Stimulated activated CD4-positive, alpha-beta T cell treated with anti-CD3 and anti-CD28 coated beads, Interleukin-1b, Interleukin-23, amount 100 ng/mL, for 1 hour (primary cell): ENCODE measurements around the gene IL31RA.
"Not testable (repeated sequence)": the region's sequence is repeated elsewhere in the genome, so short reads cannot be mapped to it uniquely, and the experiment has no call there.

ENCODE experiments used
- DNase-seq, 2 donors: peaks; one replicate each; pipeline ENCODE4 v3.0.0-alpha.2; 2020; ENCODE audit warnings: low read depth in 2 of 2

IL31RA gene

DNA sequence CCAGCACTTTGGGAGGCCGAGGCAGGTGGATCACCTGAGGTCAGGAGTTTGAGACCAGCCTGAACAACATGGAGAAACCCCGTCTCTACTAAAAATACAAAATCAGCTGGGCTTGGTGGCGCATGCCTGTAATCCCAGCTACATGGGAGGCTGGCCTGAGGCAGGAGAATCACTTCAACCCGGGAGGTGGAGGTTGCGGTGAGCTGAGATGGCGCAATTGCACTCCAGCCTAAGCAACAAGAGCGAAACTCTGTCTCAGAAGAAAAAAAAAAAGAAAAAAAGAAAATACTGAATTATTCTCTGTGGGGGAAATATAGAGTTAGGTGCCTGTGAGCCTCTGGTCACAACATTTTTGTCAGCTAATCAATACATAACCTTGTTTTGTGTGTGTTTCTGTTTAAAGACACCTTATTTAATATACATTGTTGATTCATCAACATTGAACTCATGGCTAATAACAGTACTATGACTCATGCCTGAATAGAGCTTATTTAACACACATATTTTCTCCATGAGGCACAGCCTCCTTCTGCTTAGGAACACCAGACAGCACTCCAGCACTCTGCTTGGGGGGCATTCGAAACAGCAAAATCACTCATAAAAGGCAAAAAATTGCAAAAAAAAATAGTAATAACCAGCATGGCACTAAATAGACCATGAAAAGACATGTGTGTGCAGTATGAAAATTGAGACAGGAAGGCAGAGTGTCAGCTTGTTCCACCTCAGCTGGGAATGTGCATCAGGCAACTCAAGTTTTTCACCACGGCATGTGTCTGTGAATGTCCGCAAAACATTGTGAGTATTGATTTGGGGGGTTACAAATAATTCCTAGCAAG lies at the start of gene IL31RA:
IL31RA (plus strand) TSS at position 519 of the 836 bp plus-strand sequence; CDS start at position 733, 214 bp downstream.
- DNase-seq: no peak

DNA sequence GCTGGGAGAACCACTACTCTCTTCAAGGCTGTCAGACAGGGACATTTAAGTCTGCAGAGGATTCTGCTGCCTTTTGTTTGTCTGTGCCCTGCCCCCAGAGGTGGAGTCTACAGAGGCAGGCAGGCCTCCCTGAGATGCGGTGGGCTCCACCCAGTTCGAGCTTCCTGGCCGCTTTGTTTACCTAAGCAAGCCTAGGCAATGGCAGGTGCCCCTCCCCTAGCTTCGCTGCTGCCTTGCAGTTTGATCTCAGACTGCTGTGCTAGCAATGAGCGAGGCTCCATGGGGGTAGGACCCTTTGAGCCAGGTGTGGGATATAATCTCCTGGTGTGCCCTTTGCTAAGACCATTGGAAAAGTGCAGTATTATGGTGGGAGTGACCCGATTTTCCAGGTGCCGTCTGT lies 42.3 kb upstream of the IL31RA start:
- not testable (repeated sequence) for DNase-seq

DNA sequence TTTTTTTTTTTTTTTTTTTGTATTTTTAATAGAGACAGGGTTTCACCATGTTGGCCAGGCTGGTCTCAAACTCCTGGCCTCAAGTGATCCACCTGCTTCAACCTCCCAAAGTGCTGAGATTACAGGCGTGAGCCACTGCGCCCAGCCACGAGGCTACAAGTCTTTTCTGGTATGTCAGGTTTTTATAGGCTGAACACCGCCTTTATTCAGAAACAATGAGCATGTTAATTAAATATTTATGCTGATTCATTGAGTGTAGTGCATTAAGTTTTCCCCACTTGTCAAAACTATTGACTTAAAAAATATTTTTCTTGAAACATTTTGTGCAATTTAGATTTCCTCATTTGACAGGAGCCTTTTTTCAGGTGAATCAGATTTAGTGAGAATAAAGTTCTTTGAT lies 35.2 kb upstream of the IL31RA start:
- not testable (repeated sequence) for DNase-seq

DNA sequence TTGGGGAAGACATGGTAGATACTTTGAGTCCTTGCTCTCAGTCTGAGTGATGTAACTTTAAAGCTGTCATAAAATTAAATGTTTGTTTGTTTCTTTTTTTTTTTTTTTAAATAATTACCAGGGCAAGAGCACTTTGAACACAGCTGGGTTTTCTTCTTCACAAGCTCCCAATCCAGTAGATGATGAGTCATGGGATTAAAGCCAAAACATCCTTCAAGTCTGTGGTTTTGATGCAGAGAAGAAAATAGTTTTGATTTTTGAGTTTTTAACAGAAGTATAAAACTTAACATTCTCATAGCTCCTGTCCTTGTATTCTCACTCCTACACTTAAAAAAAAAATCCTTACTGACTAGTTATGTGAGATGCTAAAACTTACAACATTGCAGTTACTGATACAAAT lies 34.8 kb upstream of the IL31RA start:
- DNase-seq: no peak

DNA sequence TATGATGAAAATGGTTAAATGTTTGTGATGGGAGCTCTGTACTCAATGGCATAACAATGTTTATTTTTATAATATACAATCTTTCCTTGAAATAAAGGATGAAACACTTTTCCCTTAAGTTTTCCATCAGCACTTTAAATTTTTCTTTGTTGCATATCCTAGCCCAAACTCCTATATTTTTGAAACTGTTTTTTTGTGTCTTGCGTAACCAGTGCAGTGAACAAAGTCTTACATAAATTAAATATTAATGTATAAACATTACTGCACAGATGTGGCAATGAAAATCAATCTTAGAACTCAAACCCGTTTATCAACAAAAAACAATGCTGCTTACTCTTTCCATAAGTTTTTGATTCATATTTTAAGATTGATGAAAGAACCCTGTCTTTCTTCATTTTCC lies 34.1 kb upstream of the IL31RA start:
- no peak for DNase-seq

DNA sequence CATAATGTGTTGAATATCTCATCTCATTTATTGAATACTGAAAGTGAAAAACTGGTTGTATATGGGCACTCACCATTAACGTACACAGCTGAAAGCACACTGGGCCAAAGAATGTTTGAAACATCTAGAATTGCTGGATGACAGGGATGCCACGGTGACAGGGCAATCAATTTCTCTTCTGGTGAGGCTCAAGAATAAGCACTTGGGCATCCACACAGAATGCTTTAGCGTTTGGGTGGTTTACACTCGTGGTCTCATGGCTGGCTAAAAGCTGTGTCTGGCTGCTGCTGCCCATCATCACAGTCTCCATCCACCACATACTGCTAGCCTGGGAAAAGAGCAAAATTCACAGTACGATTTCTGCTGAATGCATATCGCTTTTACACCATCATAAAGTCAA lies 30.7 kb upstream of the IL31RA start:
- no peak for DNase-seq

DNA sequence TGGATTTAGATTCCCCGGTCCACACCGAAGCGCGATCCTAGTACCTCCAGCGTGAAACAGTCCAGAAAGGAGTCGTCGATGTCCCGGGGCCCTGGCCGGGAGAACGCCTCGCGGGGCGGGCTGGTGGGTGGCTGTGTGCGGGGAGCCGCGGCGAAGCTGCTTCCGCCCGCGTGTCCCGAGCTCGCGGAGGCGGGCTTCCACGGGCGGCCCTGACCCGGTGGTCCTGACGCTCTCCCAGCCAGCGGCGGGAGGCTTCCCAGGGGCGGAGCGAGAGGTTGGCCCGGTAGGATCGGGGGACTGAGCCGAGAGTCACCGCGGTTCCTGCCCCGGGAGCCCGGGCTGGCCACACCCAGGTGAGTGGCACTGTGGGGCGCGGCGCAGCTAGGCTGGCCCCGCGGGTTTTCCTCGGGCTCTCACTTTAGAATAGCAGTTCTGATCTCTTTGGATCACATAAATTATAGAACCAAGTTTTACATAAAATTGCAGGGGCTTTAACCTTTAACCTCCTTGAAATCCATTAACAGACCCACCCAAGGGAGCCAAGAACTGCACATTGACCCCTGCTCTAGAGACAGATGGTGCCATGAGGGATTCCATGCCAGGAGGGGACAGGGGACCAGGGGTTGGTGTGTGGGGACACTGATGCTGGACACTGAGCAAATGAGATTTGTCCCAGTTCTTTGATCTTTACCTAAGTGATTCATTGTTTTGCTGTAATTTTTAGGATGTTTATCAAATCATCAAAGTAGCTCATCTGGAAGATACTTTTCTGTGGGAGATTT lies 29.2 kb upstream of the IL31RA start:
- no peak for DNase-seq

DNA sequence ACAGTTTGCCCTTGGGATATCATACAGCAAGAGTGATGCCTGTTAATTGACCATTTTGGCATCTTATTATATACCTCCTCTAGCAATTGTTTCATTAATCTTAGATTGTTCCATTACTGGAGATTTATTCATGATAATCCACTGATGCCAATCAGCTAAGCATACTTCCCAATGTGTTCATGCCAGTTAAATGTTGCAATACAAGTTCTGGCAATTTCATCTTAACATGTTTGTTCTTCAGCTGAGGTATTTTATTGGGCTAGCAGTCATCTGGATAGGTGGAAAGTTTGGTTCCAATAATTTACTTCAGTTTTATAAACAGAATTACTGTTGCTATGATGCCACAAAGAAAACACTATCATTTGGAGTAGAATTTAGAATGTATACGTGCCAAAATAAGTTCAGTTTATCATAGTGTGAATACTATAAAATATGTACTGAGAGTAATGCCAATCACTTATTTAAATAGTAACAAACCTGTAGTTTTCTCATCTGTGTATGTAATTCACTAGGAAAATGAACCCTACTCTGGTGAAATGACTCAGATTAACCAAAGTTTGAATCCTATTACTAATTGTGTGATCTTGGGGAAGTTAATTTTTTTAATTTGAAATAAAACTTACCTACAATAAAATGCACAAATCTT lies 27.9 kb upstream of the IL31RA start:
- DNase-seq: no peak

DNA sequence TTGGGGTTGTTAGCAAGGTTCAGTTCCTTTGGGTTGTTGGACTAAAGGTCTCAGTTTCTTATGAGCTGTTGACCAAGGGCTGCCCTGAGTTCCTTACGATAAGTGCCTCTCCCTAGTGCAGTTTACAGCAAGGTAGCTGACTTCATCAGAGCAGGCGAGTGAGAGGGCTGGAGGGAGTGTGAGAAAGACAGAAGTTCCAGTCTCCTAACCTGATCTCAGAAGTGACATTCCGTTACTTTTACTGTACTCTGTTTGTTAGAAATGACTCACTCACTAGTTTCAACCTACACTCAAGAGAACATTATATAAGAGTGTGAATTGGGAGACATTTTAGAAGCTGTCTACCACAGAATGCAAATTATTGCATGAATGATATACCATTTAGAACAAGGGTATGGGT lies 21.2 kb upstream of the IL31RA start:
- DNase-seq: no peak

DNA sequence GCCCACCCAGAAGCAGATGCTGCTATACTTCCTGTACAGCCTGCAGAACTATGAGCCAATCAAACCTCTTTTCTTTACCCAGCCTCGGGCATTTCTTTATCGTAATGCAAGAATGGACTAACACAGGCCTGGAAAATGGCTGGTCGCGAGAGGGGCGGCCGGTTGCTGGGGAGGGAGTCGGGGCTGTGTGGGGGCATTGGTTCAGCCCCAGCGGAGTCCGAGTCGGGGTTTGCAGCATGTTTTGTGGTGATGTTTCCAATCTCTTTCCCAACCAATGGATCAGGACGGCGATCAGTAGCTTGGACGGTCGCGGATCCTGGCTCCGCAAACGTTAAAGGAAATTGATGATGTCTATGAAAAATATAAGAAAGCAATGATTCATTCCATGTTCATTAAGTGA lies 18.7 kb upstream of the IL31RA start:
- DNase-seq: no peak

DNA sequence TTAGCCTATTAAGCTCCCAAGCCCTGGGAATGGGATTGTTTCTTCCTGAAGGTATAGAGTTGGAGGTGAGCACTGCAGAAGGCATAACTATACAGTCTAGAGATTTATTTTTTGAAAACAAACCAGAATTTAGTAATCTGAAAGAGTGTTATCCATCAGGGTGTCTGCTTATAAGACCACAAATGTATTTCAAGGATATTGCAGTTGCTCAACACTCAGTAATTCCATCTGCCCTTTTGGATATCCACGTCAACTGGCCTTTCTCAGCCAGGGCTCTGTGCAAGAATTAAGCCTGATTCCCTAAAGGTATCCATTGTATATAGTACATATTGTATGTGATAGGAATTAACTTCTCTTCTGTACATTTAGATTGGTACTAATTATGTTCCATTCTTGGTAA lies 15.0 kb upstream of the IL31RA start:
- DNase-seq: no peak

DNA sequence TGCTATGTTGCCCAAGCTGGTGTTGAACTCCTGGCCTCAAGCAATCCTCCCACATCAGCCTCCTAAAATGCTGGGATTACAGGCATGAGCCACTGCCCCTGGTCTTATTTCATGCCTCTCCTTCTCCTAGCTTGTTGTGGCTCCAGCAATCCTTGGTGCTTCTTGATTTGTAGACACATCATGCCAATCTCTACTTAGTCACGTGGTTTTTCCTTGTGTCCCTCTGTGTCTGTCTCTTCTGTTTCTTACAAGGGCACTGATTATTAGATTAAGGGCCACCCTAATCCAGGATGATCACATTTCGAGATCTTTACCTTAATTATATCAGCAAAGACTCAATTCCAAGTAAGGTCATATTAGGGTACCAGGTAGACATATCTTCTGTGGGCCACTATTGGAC lies 9.2 kb upstream of the IL31RA start:
- no peak for DNase-seq

DNA sequence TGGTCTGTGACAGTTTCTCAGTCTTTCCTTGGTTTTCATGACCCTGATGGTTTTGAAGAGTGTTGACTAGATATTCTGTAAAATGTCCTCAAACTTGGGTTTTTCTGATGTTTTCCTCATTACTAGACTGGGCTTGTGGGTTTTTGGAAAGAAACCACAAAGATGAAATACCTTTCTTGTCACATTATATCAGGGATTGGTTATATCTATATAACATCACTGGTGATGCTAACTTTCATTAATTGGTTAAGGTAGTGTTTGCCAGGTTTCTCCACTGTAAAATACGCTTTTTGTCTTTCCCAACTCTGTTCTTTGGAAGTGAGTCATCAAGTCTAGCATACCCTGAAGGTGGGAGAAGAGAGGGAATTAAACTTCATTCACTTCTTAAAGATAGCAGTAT lies 3.3 kb upstream of the IL31RA start:
- no peak for DNase-seq

DNA sequence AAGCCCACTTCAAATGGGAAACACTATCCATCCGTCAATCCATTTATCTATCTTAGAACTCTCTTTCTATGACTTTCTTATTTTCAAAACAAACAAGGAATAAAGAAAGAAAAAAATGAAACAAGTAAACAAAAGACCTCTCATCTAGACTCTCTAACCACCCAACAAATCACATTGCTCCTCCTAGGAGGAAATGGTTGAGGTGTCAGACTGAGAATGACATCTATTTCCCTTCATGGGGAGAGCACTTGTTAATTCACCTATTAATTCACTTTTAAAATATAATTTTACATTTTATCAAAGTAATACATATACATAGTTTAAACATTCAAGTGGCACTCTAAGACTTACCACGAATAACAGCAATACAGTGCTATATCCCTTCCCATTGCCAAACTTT lies 2.4 kb upstream of the IL31RA start:
- no peak for DNase-seq

DNA sequence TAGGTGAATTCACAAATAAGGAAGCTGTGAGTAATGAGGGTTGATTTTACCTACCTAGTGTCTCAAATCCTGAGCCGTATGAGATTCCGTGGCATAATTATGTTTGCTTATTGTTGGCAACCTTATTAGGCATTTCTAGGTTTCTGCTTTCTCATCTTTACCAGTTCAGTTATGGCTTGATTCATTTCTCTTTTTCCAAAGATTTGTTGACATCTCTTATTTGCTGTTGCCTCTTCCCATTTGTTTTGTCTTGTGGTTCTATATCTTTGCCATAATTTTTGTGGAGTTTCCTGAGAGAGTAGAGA lies 470 bp downstream of the IL31RA start:
- DNase-seq: no peak

DNA sequence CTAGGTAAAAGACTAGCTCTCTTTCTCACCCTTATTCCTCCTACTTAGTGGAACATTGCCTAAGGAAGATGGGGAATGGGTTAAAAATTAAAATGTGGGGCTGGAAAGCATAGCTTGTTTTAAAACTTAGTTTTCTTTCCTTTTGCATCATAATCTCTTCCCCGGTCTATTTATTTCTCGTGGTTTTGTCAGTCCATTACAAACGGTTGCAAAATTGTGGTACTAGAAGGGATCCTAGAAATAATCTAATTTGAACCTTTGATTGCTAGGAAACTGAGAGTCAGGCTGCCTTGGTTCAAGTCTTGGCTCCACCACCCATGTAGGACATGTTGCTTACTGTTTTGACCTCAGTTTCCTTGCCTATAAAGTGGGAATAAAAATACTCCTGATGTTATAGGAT lies 1.3 kb downstream of the IL31RA start:
- no peak for DNase-seq

DNA sequence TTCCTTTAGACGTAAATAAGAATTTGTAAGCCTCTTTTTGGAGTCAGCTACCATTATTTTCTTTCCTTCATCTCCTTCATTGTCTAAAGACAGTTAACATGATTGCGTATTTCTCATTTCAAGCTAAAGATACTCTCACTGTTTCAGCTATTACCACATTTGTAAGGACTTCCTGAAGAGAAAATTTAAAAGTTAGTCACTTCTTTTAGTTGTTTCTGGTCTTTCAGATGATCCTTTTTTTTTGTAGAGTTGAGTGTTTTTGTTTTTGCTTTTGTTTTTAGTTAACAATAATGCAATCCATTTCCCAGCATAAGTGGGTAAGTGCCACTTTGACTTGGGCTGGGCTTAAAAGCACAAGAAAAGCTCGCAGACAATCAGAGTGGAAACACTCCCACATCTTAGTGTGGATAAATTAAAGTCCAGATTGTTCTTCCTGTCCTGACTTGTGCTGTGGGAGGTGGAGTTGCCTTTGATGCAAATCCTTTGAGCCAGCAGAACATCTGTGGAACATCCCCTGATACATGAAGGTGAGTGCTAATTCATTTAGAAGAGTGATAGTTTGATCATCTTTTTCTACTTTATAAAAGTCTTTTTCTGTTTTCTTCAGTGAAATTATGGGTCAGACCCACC lies 2.0 kb downstream of the IL31RA start:
- no peak for DNase-seq

DNA sequence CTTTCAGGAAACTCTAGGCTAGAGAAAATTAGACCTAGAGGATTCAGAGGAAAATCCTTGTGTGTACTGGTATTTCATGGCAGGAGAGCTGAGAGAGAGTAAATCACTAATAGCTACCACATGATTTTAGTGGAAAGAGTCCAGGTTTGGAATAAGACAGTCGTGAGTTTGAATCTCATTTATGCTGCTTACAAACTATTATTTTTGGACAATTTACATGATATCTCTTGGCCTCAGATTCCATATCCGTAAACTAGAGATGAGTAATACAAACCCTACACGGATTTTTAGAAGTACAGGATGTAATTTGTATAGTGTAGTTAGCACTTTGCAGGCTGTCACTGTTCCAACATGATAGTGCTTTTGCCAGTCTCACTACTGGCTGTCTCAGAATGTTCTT lies 2.7 kb downstream of the IL31RA start:
- no peak for DNase-seq

DNA sequence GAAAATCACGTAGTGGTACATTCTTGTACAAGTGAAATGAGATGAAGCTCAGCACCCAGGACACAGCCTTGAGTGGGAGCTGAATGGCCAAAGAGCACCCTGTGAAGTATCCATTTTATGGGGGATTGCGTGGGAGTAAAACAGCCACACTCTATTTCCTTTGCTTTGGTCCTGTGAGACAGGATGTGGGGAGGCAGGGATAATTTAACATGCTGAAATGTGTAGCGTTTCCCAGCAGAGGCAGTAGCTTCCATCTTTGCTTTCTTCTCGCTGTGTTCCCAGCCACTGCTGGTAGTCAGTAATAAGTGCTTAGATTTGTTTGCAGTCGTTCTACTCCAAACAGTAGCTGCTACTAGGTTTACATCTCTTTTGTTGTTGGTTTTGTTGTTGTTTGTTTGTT lies 4.4 kb downstream of the IL31RA start:
- DNase-seq: no peak

DNA sequence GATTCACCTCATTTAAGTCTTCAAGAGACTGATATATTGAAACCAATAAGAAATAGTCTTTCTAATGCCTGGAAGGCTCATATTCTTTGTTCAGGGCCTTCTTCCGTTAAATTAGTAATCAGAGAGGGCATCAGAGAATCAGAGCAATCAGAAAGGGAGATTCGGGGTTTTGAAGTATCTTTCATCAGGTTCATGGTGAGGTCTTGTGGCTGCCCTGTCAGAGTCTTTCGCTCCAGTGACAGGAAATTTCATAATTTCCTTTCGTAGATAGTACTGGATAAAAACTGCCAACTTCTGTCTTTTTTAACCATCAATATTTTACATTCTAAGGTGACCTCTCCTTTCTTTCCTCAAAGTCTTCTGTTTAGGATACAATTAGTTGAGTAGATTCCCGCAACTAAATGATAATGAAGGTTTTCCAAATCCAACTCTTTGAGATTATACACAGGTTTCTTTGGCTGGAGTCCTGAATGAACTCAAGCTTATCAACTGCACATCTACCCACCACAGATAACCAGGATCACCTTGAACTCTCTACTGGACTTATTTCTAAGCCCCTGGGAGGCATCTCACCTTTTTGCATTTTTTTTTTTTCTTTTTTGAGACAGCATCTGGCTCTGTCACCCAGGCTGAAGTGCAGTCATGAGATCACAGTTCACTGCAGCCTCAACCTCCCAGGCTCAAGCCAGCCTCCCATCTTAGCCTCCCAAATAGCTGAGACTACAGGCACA lies 5.5 kb downstream of the IL31RA start:
- no peak for DNase-seq

DNA sequence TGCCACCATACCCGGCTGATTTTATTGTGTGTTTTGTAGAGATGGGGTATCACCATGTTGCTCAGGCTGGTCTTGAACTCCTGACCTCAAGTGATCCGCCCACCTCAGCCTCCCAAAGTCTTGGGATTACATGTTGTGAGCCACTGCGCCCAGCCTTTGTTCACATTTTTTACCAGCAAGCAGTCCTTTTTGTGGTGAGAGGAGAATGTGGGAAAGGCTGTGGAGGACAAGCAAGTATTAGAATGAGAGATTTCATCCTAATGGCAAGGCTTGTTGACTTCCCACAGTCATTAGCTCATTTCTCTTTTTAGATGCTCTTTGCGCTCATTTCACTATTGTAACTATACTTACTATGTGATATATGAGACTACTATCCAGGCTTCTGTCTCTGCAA lies 6.1 kb downstream of the IL31RA start:
- no peak for DNase-seq

DNA sequence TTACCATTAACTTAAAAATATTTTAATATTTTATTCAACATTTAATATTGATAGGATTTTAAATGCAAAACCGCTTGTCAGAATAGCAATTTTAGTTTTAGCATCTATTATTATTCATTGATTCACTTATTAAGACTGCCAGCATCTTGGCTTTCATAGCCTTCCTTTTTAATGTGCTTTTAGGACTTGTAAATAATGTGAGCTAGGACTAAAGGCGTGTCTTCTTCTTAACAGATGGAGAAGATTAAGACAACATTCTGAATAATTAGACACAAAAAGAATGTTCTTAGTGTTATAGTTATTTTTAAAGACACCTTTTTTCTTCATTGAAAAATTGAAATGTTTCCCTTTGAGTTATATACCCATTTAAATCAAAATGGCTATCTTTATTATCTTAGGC lies 6.9 kb downstream of the IL31RA start:
- DNase-seq: no peak
